B cell (primary cell): ENCODE results near the gene RSL24D1. TPM values are rescaled to one million over a fixed set of nuclear protein-coding genes. Genes with fewer than 3 reads are reported as not detected.

Source experiments
- ATAC-seq: fragments of 200-7000 bp; cut with Tn5 transposase; one replicate; pipeline ENCODE4 v1.10.0; 2021; ENCODE audit warnings: low read depth, mild to moderate bottlenecking, moderate number of reproducible peaks, moderate library complexity
- CTCF ChIA-PET: fragments of 350-600 bp; sonication (Branson Sonifier 250); formaldehyde crosslinking; loops from one replicate; lab custom pipeline; 2021; ENCODE audit warnings: antibody characterized with exemption, inconsistent platforms; lab: Charles Lee
- POLR2A ChIA-PET: fragments of 350-600 bp; sonication (Branson Sonifier 250); formaldehyde crosslinking; loops from one replicate; lab custom pipeline; 2021; ENCODE audit warnings: antibody characterized with exemption; lab: Charles Lee
- DNase-seq: peaks from one replicate; pipeline ENCODE4 v3.0.0; 2013
- H2AFZ ChIP-seq: 2 replicates; pipeline ENCODE4 v1.6.1; 2012; ENCODE audit warnings: mild to moderate bottlenecking, low read depth, low read length; ENCODE audit not compliant: insufficient read depth, poor library complexity, severe bottlenecking
- H3K27ac ChIP-seq, 2 donors: 1 replicate in 1 of 2; 2 replicates in 1 of 2; pipeline ENCODE4 v1.5.1; 2012 to 2013; ENCODE audit warnings: low read length in 2 of 2, mild to moderate bottlenecking in 2 of 2, moderate library complexity in 1 of 2
- H3K27me3 ChIP-seq, 4 experiments: fragments of 200-600 bp in 1 of 4; sonication (generic) in 1 of 4; replicated peaks in 1 of 4; 1 replicate in 2 of 4; 2 replicates in 2 of 4; pipeline versions ENCODE4 v1.6.1 to v1.7.0; 2013 to 2016; ENCODE audit warnings: low read length in 3 of 4, mild to moderate bottlenecking in 2 of 4, mixed read lengths in 1 of 4, moderate library complexity in 1 of 4; ENCODE audit not compliant: insufficient read depth in 4 of 4, control insufficient read depth in 3 of 4; ENCODE audit errors: control extremely low read depth in 1 of 4
- H3K36me3 ChIP-seq, 2 experiments: replicated peaks in 1 of 2; 1 replicate in 1 of 2; 2 replicates in 1 of 2; pipeline versions ENCODE4 v1.6.1 to v1.7.1; 2013; ENCODE audit warnings: low read length in 1 of 2; ENCODE audit not compliant: insufficient read depth in 2 of 2, control insufficient read depth in 1 of 2; ENCODE audit errors: control extremely low read depth in 1 of 2, extremely low read depth in 1 of 2
- H3K4me1 ChIP-seq, 2 donors: fragments of 200-600 bp in 1 of 2; sonication (generic) in 1 of 2; 1 replicate in 1 of 2; 2 replicates in 1 of 2; pipeline versions ENCODE4 v1.5.1 to v1.6.1; 2013 to 2017; ENCODE audit warnings: low read length in 2 of 2; ENCODE audit not compliant: control insufficient read depth in 2 of 2, insufficient read depth in 2 of 2
- H3K4me2 ChIP-seq: replicated peaks from 2 replicates; pipeline ENCODE3; 2012; ENCODE audit warnings: mild to moderate bottlenecking, low read depth, low read length; ENCODE audit not compliant: poor library complexity, severe bottlenecking
- H3K4me3 ChIP-seq, 5 experiments: fragments of 200-600 bp in 1 of 5; sonication (generic) in 1 of 5; 1 replicate in 3 of 5; 2 replicates in 2 of 5; pipeline versions ENCODE4 v1.5.1 to v1.7.0; 2011 to 2016; ENCODE audit warnings: low read length in 4 of 5, mild to moderate bottlenecking in 4 of 5, low read depth in 2 of 5, control low read depth in 1 of 5, moderate library complexity in 1 of 5; ENCODE audit not compliant: insufficient read depth in 1 of 5; ENCODE audit errors: control extremely low read depth in 1 of 5, extremely low read depth in 1 of 5
- H3K79me2 ChIP-seq: fragments of 200-600 bp; sonication (generic); one replicate; pipeline ENCODE4 v1.6.0; 2016; ENCODE audit warnings: low read length; ENCODE audit not compliant: control insufficient read depth, insufficient read depth
- H3K9ac ChIP-seq: fragments of 200-600 bp; sonication (generic); 2 replicates; pipeline ENCODE4 v1.6.1; 2017; ENCODE audit warnings: mild to moderate bottlenecking, low read length, moderate library complexity
- H3K9me3 ChIP-seq, 3 donors: one replicate each; pipeline versions ENCODE4 v1.6.1 to v1.7.1; 2013; ENCODE audit warnings: low read length in 2 of 3; ENCODE audit not compliant: control insufficient read depth in 2 of 3, insufficient read depth in 1 of 3; ENCODE audit errors: control extremely low read depth in 1 of 3
- H4K20me1 ChIP-seq: 2 replicates; pipeline ENCODE4 v1.6.0; 2012; ENCODE audit warnings: mild to moderate bottlenecking, low read length; ENCODE audit not compliant: insufficient read depth, control insufficient read depth, poor library complexity, severe bottlenecking
- H3K27ac Mint-ChIP-seq: one replicate; pipeline ENCODE4 v1.8.0; 2021; ENCODE audit warnings: mixed read lengths
- H3K27me3 Mint-ChIP-seq: one replicate; pipeline ENCODE4 v1.8.0; 2021; ENCODE audit warnings: mixed read lengths
- H3K4me1 Mint-ChIP-seq: one replicate; pipeline ENCODE4 v1.8.0; 2021; ENCODE audit warnings: mixed read lengths
- H3K4me3 Mint-ChIP-seq: one replicate; pipeline ENCODE4 v1.8.0; 2021; ENCODE audit warnings: mixed read lengths
- H3K9me3 Mint-ChIP-seq: one replicate; pipeline ENCODE4 v1.8.0; 2022; ENCODE audit warnings: mixed read lengths; ENCODE audit not compliant: insufficient read depth
- CTCF ChIP-seq: fragments of 200-600 bp; IDR thresholded peaks from one replicate; pipeline ENCODE4 v1.8.0; 2022; ENCODE audit warnings: antibody characterized with exemption, mild to moderate bottlenecking
- EZH2 ChIP-seq: IDR thresholded peaks from 2 replicates; pipeline ENCODE4 v1.6.1; 2012; ENCODE audit warnings: borderline replicate concordance, low read depth, mild to moderate bottlenecking, moderate library complexity, low read length; ENCODE audit not compliant: insufficient read depth, poor library complexity, severe bottlenecking
- WGBS: methylation state at CpG from one replicate; pipeline ENCODE4 v1.1.5; 2013; ENCODE audit warnings: missing lambda C conversion rate; ENCODE audit not compliant: insufficient coverage; 5-methylcytosine and 5-hydroxymethylcytosine counted together
- intact Hi-C: fragments of 100-400 bp; cut with micrococcal nuclease; formaldehyde crosslinking; loops from one replicate; pipeline ENCODE4 v1.10.0; 2022
- polyA plus RNA-seq: library from polyadenylated mRNA; depleted of rRNA; stranded (reverse); fragments of >200 nt; gene quantifications from 2 replicates; pipeline ENCODE4 v1.2.3, GENCODE V29; 2012
- total RNA-seq, 2 donors: library from RNA; stranded (reverse); fragments of 120-200 nt in 1 of 2; gene quantifications; 1 replicate in 1 of 2; 2 replicates in 1 of 2; pipeline versions ENCODE4 v1.2.3 to v1.2.4, GENCODE V29; 2013 to 2022

The RSL24D1 gene
- total and polyA plus RNA-seq, 2 donors (not counting 1 experiment from before 2014, with no cell fraction given), result 25.2 to 80.7 TPM

GRCh38 chr15:55241186-55241585 is 44.4 kb upstream of the RSL24D1 start:
- POLR2A ChIA-PET, result no interaction called here
- Mint-ChIP-seq H3K27ac (no peak overlapping the region), H3K27me3 (no peaks in the 10 kb centered on the region), H3K4me3 (no peak overlapping the region), H3K4me1 (peaks cover 10% of the 10 kb centered on the region), H3K9me3 (no peaks in the 10 kb centered on the region)
- DNase-seq, result no peak
- Histone ChIP-seq H3K27me3 (no peaks in the 10 kb centered on the region), H3K36me3 (no peaks in the 10 kb centered on the region), H3K4me3 (no peak overlapping the region), H2AFZ (no peak overlapping the region), H3K27ac (no peak overlapping the region), H3K79me2 (peaks cover 21% of the 10 kb centered on the region), H3K4me1 (no peaks in the 10 kb centered on the region), H3K9ac (no peak overlapping the region), H3K9me3 (no peaks in the 10 kb centered on the region), H3K4me2 (no peak overlapping the region), H4K20me1 (no peaks in the 10 kb centered on the region)
- intact Hi-C loops, result no loop called here
- CTCF ChIA-PET, result interaction anchor here (1.3 kb wide), 1 partner anchor 34 kb away, joined by 3 read pairs; no protein-coding TSS in a partner anchor
- TF ChIP-seq EZH2, result no peak
- no peak for TF ChIP-seq CTCF
- ATAC-seq, result no peak
- WGBS, result no CpG with 5 or more reads among the region's 1 CpG

GRCh38 chr15:55240125-55240760 is 43.5 kb upstream of the RSL24D1 start:
- ATAC-seq (no peak), DNase-seq (no peak)
- peaks cover 10% of the 10 kb centered on the region for H3K4me1 Mint-ChIP-seq
- intact Hi-C loops, result no loop called here
- no peaks in the 10 kb centered on the region for H3K9me3 Mint-ChIP-seq
- Histone ChIP-seq H3K36me3 (no peaks in the 10 kb centered on the region), H3K27ac (no peak overlapping the region), H3K4me3 (no peak overlapping the region), H3K4me1 (no peaks in the 10 kb centered on the region), H4K20me1 (no peaks in the 10 kb centered on the region), H3K9me3 (no peaks in the 10 kb centered on the region), H3K9ac (no peak overlapping the region), H3K4me2 (no peak overlapping the region), H3K27me3 (no peaks in the 10 kb centered on the region), H3K79me2 (peaks cover 16% of the 10 kb centered on the region), H2AFZ (no peak overlapping the region)
- CTCF ChIA-PET, result interaction anchor here (1.3 kb wide), 1 partner anchor 33 kb away, joined by 3 read pairs; no protein-coding TSS in a partner anchor
- H3K27ac Mint-ChIP-seq, result no peak overlapping the region
- POLR2A ChIA-PET, result no interaction called here
- no peak for TF ChIP-seq CTCF
- no peak for TF ChIP-seq EZH2
- no peaks in the 10 kb centered on the region for H3K27me3 Mint-ChIP-seq
- H3K4me3 Mint-ChIP-seq, result no peak overlapping the region
- WGBS, result 73% methylated on average over 1 of the region's 3 CpGs
